ENCODE results near the gene ACO2.
A peak's percentile ranks its signal among the peaks of the same experiment; 100 is the strongest.
"Not testable (repeated sequence)": the region's sequence is repeated elsewhere in the genome, so short reads cannot be mapped to it uniquely, and the experiment has no call there.

ACO2 gene

GRCh38 chr22:41543854-41544670 lies 75.1 kb downstream of the ACO2 start, which contains the start of gene POLR3H:
TSS of gene POLR3H (minus strand) at chr22:41544470. CDS start at chr22:41544101, 369 bp downstream.
- peak; percentile 100 for DNase-seq

GRCh38 chr22:41544671-41545476 lies 76.0 kb downstream of the ACO2 start:
- peak; percentile 29 for DNase-seq

- DNase-seq: no peak
Measured at GRCh38 chr22:41548830-41549211, 79.9 kb downstream of the ACO2 start.

GRCh38 chr22:41550952-41551491 lies 82.1 kb downstream of the ACO2 start:
- DNase-seq: no peak

GRCh38 chr22:41551877-41552582 lies 83.1 kb downstream of the ACO2 start:
- DNase-seq: no peak

GRCh38 chr22:41555325-41555982 lies 86.5 kb downstream of the ACO2 start:
- no peak for DNase-seq

GRCh38 chr22:41556561-41556960 lies 87.6 kb downstream of the ACO2 start:
- no peak for DNase-seq

- DNase-seq: peak; percentile 35
Measured at GRCh38 chr22:41557401-41558240, 88.7 kb downstream of the ACO2 start.

GRCh38 chr22:41558241-41558630 lies 89.3 kb downstream of the ACO2 start:
- not testable (repeated sequence) for DNase-seq

- DNase-seq: no peak
Measured at GRCh38 chr22:41560095-41560471, 91.2 kb downstream of the ACO2 start.

- DNase-seq: no peak
Measured at GRCh38 chr22:41561335-41561734, 92.4 kb downstream of the ACO2 start.

GRCh38 chr22:41561788-41562187 lies 92.9 kb downstream of the ACO2 start:
- no peak for DNase-seq

- DNase-seq: no peak
Measured at GRCh38 chr22:41562461-41562860, 93.5 kb downstream of the ACO2 start.

GRCh38 chr22:41563051-41563711 lies 94.3 kb downstream of the ACO2 start:
- no peak for DNase-seq

GRCh38 chr22:41564563-41564962 lies 95.6 kb downstream of the ACO2 start:
- DNase-seq: no peak

GRCh38 chr22:41565403-41566054 lies 96.6 kb downstream of the ACO2 start:
- peak; percentile 38 for DNase-seq

- no peak for DNase-seq
Measured at GRCh38 chr22:41567512-41567768, 98.5 kb downstream of the ACO2 start.

- DNase-seq: no peak
Measured at GRCh38 chr22:41568811-41569210, 99.9 kb downstream of the ACO2 start.

GRCh38 chr22:41570221-41570620 lies 101.3 kb downstream of the ACO2 start:
- DNase-seq: no peak

GRCh38 chr22:41571786-41572185 lies 102.9 kb downstream of the ACO2 start:
- no peak for DNase-seq

- not testable (repeated sequence) for DNase-seq
Measured at GRCh38 chr22:41572305-41572704, 103.4 kb downstream of the ACO2 start.

All from stimulated activated CD4-positive, alpha-beta T cell treated with anti-CD3 and anti-CD28 coated beads, Interleukin-15, amount 100 ng/mL, for 24 hours (primary cell).